ENCODE measurements around the gene PNPLA1.

DNA sequence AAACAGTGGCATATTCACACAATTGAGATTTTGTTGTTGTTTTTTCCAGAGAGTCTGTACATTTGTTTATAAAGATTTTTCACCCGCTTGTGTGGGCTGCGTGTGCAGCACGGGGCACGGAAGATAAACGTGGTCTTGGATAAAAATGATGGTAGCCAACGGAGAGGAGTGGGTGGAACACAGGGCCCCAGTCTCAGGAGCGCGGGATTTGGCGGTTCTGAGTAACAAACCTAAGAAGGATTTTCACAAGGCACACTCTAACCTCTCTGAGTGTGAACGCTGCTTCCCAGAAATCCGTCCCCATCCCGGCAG lies 70.4 kb downstream of the PNPLA1 start:
- TF ChIP-seq SUZ12 (IDR thresholded peaks at IDR 0.05; ENCODE audit: extremely low read depth, insufficient read depth, insufficient read length), result no peak
- no peak for TF ChIP-seq YY1 (IDR thresholded peaks at IDR 0.05; ENCODE audit: insufficient read depth, insufficient read length)
- no peak for TF ChIP-seq ZNF274 (IDR thresholded peaks at IDR 0.05; ENCODE audit: low read depth, low read length)

Measured in NT2/D1 (cell line).